GM19397 (cell line): ENCODE data around the gene NKX3-2.

ENCODE experiments used
- ATAC-seq: cut with Tn5 transposase; IDR thresholded peaks from one replicate; pipeline ENCODE4 v1.9.1; 2021; ENCODE audit warnings: mild to moderate bottlenecking, moderate library complexity; ENCODE audit not compliant: unreplicated experiment

NKX3-2 gene

DNA sequence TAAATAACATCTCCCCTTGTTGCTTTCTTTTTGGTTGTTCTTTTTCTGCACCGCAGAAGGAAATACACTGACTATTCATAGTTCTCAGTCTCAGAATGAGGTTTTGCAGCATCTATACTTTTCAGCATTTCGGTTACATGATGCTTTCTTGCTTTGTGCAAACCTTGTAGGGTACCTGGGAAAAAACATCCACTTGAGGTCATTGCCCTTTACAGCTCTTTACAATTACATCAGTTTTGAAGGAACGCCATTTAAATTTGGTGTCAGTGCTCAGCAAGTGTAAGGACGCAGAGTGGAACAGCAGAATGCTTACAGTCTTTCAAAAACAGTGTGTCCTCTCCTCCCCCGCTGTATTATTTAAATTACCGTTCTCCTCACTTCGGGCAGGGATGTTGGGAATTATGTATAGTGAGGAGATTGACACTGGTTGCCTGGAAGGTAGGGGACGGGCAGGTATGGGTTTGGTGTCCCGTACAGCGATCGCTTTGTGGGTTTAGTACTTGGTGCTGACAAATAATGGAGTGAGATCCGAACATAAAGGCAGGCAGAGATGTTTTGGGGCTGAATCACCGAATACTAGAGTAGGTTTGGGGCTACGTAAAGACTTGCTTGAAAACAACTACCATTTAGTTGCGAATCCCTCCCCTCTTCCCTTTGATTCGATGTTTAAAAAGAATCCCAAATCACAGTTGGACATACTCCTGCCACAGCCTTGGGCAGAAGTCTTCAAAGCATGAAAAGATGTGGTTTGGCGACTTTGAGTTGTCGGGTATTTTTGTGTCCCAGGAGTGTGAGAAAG, 2.0 kb upstream of the NKX3-2 start:
- ATAC-seq = no peak

DNA sequence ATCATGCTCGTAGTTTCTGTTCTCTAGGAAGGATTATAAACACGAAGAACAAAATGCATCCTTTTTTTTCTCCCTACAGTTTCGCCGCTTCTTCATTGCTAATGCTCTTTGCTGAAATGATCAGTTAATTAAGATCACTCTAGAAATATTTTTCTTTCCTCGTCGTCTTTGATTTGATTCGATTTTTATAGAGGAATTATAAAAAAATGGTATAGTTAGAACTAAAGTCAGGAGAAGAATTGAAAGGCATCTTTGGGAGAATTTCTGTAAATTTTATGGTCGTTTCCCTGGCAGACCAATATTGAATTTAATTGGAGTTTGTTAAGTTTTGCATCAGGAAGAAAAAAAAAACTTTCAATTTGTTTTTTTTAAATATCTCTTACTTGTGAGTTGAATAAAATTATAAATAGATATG, 1.1 kb upstream of the NKX3-2 start:
- ATAC-seq = no peak

- peak; percentile 52 for ATAC-seq
Measured at GRCh38 chr4:13544606-13545393, 492 bp upstream of the NKX3-2 start.

GRCh38 chr4:13543032-13543838, 1.1 kb downstream of the NKX3-2 start:
- ATAC-seq = no peak

- no peak for ATAC-seq
Measured at GRCh38 chr4:13542577-13543031, 1.7 kb downstream of the NKX3-2 start.

DNA sequence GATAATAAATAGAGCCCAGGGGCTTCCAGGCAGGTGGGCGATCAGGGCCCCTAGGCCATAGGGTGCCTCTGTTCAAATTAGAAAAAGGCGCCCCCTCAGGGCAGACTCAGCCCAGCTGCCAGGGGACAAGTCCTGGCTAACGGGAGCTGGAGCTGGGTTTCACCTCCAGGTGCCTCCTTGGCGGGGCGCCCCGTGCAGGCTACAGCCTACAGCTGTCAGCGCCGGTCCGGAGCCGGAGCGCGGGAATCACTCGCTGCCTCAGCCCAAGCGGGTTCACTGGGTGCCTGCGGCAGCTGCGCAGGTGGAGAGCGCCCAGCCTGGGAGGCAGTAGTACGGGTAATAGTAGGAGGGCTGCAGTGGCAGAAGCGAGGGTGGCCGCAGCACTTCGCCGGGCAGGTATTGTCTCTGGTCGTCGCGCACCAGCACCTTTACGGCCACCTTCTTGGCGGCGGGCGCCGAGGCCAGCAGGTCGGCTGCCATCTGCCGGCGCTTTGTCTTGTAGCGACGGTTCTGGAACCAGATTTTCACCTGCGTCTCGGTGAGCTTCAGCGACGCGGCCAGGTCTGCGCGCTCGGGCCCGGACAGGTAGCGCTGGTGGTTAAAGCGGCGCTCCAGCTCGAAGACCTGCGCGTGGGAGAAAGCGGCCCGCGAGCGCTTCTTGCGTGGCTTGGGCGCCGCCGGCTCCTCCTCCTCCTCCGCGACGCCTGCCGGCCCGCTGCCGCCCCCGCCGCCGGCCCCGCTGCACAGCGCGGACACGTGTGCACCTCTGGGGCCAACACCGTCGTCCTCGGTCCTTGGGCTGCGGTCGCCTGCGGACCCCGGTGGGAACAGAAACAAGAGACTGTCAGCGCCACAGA, 2.4 kb downstream of the NKX3-2 start:
- ATAC-seq = peak; percentile 37

DNA sequence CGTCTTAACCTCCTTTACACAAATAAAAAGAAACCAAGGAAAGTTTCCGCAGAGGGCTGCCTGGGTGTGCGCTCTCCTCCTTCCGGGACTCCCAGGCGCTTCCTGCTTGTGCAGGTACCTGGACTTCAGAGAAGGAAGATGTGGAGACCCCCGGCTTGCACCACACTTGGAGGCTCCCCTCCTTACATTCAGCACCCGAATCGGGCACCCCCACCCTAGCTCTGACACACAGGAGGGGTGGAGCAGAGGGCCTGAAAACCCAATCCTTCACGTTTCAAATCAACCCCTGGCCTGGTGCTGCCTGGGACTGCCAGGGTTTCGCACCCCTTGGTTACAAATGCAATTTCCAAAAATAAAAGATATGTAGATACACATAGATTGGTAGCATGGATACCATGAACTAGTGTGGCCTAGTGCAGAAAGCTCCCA, 3.1 kb downstream of the NKX3-2 start:
- ATAC-seq = no peak

DNA sequence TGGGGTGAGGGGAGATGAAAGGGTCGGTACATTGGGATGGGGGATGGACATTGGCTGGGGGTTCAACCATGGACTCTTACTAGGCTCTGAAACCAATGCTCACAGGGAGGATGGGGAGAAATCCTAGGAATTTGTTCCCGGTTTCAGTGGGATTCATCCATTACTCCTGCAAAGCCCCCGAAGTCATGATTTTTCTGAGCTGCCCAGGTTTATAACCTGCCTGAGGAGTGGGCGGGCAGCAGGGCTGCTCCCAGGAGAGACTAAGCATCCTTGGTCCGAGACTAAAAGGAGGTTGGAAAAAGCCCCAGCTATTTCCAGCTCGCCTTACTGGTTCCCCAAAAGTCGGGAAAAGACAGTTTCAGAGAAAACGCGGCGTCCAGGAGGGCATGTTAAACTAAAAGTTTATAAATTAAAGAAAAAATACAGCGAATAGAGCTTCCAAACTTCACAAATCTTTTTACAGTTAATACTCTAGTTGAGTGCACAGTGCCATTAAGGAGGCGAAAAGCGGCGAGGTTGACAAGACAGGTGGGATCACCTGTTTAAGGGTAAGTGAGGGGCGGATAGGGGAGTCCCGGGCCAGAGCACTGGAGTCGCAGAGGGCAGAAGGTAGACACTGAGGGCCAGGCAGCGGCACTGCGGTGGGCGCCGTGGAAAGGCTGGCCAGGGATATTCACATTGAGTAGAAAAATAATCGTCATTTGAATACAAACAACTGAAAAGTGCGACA, 3.7 kb downstream of the NKX3-2 start:
- ATAC-seq = no peak

DNA sequence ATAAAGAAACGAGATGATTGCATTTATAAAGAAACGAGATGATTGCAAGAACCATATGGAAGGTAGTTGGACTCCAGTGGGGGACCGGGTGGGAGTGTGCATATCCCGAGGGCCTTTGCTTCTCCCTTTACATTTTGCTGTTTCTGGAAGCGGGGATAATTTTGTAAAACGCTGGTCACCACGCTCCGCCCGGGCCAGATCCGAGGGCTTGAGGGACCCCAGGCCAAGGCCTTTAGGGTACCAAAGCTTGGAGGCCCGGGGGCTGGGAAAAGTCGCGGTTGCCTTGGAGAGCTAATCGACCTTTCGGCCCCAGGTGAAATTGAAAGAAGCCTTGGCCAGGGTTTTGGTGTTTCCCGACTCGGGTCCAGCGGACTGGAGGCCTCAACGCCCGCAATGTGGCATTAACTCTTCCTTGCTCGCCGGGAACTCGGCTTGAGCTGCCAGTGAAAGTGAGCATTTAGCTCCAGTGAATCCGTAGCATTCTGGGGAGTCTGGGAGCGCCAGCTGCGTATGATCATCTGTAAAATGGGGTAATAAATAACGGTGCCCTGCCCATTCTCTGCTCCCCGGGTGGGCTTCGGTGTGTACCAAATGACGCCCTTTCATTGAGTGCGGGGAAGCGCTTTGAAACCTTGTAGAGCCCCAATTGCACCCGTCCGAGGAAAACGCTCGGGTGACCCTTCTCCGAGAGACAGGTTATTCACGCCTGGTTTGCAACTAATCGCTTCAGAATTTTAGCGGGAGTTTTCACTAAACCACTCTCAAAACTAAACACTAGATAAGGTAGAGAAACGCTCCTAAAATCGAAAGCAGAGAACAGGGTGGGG, 4.5 kb downstream of the NKX3-2 start:
- ATAC-seq = no peak

DNA sequence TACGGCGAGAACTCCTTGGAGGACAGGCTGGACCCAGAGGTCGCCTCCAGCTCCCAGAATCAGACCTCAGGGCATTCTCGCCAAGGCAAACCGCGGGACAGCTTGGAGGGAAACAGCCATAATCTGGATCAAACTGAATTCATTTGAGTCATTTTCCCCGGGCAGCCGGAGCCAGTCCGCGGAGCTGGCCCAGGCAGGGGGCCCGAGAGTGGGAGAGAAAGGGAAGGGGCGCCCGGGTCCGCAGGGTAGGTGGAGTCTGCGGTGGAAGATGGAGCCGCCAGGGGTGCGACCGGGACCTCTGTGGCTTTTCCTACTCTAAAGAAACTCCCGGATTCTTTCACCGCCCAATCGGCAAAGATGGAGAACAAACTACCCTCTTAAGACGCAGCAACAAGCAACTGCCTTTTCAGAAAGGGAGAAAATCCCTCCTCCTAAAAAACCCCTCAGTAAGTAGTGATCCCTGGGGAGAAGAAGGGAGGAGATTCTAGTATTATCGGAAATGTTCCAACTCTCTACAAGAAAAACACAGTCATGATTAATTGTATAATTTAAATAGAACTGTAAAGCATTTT, 5.2 kb downstream of the NKX3-2 start:
- no peak for ATAC-seq

DNA sequence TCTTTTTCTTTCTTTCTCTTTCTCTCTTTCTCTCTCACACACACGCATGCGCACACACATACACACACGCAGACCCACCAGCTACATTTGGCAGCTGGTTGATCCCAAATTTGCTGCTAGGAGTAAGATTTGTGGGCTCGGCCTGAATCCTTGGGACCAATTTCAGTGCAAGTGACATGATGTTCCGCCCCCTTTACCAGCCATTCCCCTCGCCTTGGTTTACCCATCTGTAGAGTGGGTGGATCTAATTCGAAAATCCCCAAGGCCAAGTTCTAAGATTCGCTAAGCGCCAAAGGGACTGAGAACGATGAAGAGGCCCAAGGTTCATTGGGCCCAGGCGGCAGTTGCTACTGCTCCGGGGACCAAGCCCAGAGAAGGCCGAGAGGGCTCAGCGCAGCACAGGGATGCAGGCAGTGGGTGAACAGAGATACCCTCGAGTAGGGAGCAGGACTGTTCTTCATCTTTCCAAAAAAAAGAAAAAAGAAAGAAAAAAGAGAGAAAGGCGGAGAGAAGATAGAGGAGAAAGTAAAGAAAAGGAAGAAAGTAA, 5.8 kb downstream of the NKX3-2 start:
- ATAC-seq = no peak

- ATAC-seq = no peak
Measured at GRCh38 chr4:13537832-13538177, 6.5 kb downstream of the NKX3-2 start.

DNA sequence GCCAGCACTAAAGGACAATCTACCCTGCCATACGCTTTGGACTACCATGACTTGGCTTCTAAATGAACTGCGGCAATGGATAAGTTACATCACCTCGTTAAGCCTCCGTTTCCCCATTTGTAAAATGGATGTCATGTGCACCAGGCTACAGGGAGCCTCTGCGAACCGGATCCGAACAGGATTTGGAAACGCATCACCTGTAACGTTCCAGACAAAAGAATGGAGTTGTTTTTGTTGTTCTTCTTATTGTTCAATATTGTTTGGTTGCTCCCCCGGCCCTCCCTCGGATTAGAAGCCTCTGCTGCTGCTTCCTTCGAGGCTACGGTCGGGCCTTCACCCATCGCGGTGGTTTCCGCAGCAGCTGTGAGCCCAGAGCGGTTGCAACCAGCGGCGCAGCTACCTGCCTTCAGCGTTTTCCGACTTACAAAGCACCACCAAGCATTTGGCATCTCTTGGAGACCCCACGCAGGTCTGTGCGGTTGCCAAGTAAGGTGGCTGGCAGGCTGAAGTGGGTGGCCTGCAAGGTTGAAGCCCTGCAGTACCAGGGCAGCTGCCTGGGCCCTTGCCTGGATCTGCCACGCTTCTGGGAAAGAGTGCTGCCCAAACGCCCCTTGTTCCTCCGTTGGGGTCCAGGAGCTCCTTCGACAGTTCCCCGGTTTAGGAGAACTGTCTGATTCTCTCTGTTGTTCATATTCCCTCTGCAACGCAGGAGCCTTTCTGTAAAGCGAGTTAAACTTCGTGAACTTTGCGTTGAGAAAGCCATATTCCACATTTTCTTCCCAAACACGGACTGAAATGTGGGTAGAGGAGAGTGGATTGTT, 7.1 kb downstream of the NKX3-2 start:
- no peak for ATAC-seq

GRCh38 chr4:13536607-13537006, 7.7 kb downstream of the NKX3-2 start:
- ATAC-seq = no peak

DNA sequence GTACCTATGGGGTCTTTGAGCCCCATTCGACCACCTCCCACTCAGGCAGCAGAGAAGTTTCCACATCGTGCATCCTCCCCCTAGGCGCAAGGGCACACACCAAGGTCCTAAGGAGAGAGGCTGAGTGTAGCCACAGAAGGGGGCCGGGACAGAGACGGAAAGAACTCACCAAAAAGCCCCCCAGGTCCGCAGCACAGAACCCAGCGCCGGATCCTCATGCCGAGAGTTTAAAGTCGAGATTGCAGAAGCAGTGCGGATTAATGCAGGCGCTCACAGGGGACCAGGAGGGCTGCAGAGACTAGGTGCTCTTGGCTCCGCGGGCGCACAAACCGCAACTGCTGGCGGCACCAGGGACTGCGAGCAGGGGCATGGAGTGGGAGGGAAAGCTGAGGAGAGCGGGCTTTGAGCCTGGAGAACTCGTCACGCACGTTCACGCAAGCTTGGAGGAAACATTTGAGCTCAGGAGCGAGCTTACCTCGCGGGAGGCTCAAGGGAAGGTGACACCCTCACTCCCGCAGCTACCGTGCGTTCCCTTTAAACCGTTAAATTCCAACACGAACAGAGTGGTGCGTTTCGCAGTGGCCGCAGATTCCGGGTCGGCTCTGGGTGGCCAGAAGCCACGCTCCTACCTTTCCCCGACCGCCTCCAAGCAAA, 8.5 kb downstream of the NKX3-2 start:
- ATAC-seq = no peak

- ATAC-seq = no peak
Measured at GRCh38 chr4:13535118-13535517, 9.2 kb downstream of the NKX3-2 start.
